DND-41 (cell line): ENCODE data around the gene TNNC1.

Source experiments
- ATAC-seq: fragments of 200-7000 bp; cut with Tn5 transposase; 3 replicates; pipeline ENCODE4 v1.9.1; 2021; ENCODE audit warnings: low read depth; ENCODE audit not compliant: insufficient read depth
- DNase-seq: peaks from one replicate; pipeline ENCODE4 v3.0.0-alpha.2; 2020
- H2AFZ ChIP-seq: 2 replicates; pipeline ENCODE4 v1.6.0; 2012; ENCODE audit warnings: low read depth, low read length
- H3K27ac ChIP-seq: 2 replicates; pipeline ENCODE4 v1.5.1; 2012; ENCODE audit warnings: low read length, inconsistent platforms
- H3K27me3 ChIP-seq: fragments of 200-600 bp; sonication (generic); 2 replicates; pipeline ENCODE4 v1.6.0; 2012; ENCODE audit warnings: low read length, mild to moderate bottlenecking, inconsistent platforms; ENCODE audit not compliant: insufficient read depth, poor library complexity
- H3K36me3 ChIP-seq: 2 replicates; pipeline ENCODE4 v1.5.1; 2012; ENCODE audit warnings: low read length, inconsistent platforms; ENCODE audit not compliant: insufficient read depth
- H3K4me1 ChIP-seq: 2 replicates; pipeline ENCODE4 v1.5.1; 2012; ENCODE audit warnings: mild to moderate bottlenecking, low read length; ENCODE audit not compliant: insufficient read depth
- H3K4me2 ChIP-seq: 2 replicates; pipeline ENCODE4 v1.6.0; 2012; ENCODE audit warnings: mild to moderate bottlenecking, moderate library complexity, low read length, inconsistent platforms; ENCODE audit not compliant: insufficient read depth
- H3K4me3 ChIP-seq, 2 experiments: fragments of 200-600 bp in 1 of 2; shearing (Covaris generic) in 1 of 2; 2 replicates each; pipeline ENCODE4 v1.5.1; 2012 to 2016; ENCODE audit warnings: inconsistent platforms in 2 of 2, low read length in 2 of 2, mild to moderate bottlenecking in 2 of 2, low read depth in 1 of 2, moderate library complexity in 1 of 2
- H3K79me2 ChIP-seq: 2 replicates; pipeline ENCODE4 v1.6.0; 2012; ENCODE audit warnings: low read length, inconsistent platforms; ENCODE audit not compliant: insufficient read depth
- H3K9ac ChIP-seq: 2 replicates; pipeline ENCODE4 v1.6.0; 2012; ENCODE audit warnings: low read depth, mild to moderate bottlenecking, inconsistent platforms, low read length, moderate library complexity
- H3K9me3 ChIP-seq: 2 replicates; pipeline ENCODE4 v1.5.1; 2012; ENCODE audit warnings: low read length, moderate library complexity, mild to moderate bottlenecking, inconsistent platforms; ENCODE audit not compliant: insufficient read depth, severe bottlenecking
- H4K20me1 ChIP-seq: 2 replicates; pipeline ENCODE4 v1.6.0; 2012; ENCODE audit warnings: low read length; ENCODE audit not compliant: insufficient read depth
- EZH2 ChIP-seq: IDR thresholded peaks from 3 replicates; pipeline ENCODE4 v1.6.1; 2012; ENCODE audit warnings: borderline replicate concordance, low read depth, mild to moderate bottlenecking, moderate library complexity, low read length, inconsistent platforms; ENCODE audit not compliant: severe bottlenecking
- TF ChIP-seq, protein P1 (sequence below): IDR thresholded peaks from 2 replicates; pipeline ENCODE4 v1.5.1; 2012; ENCODE audit warnings: borderline replicate concordance, low read length, moderate library complexity, mild to moderate bottlenecking; ENCODE audit not compliant: poor library complexity, severe bottlenecking; ENCODE audit errors: extremely low read depth

Gene TNNC1

DNA sequence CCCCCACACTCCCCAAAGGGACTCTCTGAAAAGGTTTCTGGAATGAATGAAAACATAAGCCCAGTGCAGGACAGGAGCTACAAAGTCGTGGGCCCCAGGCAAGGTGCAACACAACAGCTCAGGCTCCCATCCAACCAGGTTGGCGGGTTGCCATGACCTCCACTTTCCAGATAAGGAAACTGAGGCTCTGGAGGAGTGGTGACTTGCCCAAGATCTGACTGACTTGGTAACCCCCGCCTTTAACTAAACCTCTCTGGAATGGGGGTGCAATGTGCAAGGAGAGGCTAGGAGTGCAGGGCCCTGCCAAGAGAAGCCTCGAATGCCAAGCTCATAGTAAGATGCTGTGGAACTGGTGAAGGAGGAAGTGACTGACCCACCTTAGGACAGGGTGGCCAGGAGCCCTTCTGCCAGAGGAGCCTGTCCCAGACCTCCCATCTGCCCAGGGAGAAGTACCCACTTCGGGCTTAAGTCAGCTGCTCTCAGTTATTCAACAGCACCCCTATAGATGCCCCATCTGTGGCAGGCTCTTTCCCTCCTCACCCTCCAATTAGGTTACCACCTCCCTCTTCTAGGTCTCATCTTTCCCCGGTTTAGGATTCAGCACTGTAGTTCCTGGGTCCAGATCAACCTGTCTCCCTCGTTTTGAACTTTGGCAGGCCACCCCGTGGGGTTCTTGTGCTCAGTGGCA is 553 bp upstream of the TNNC1 start:
- H3K4me1 ChIP-seq: peaks cover 26% of the 10 kb centered on the region
- H3K9me3 ChIP-seq: no peaks in the 10 kb centered on the region
- 0 out of 2 replicates have a peak, but pooled peaks cover 7% of the 10 kb centered on the region for H4K20me1 ChIP-seq
- H3K27me3 ChIP-seq: no peaks in the 10 kb centered on the region
- DNase-seq: no peak
- peak overlapping the region; percentile 85 for H3K4me2 ChIP-seq
- H3K4me3 ChIP-seq: peak overlapping the region in 1 of 2 experiments; percentile 94; a peak in 2 of 4 replicates
- peaks cover 24% of the 10 kb centered on the region for H3K36me3 ChIP-seq
- peaks cover 39% of the 10 kb centered on the region for H3K79me2 ChIP-seq
- TF ChIP-seq EZH2: no peak
- peak overlapping the region; percentile 97 for H3K9ac ChIP-seq
- no peak for ATAC-seq
- H3K27ac ChIP-seq: peak overlapping the region; percentile 96
- peak overlapping the region; percentile 99 for H2AFZ ChIP-seq

DNA sequence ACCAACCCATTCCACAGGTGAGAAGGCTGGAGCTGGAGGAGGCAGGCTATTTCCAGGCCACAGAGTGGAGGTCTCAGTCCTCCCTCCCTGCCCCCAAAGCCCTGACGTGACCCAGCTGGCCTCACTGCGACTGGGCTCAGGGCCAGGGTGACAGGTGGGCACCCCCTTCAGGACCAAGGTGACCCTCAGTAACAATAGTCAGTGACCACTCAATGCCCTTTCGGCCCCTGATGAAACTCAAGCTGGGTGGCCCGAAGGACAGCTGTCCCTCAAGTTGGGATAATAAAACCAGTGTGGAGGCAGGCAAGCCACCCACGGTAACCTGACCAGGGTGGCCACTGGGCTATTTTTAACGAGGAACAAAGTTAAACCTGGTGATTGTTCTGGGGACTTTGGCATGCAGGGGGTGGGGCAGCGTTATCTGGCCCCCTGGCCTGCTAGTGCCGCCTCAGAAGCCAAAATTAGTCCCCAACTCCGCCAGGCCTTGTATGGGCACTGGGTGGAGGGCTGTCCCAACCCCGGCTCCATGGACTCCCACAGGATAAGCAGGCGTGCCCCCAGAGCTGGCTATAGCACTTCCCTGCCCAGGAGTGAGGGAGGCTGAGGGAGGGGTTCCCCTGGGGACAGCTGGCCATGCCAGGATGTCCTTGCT is 1.1 kb downstream of the TNNC1 start:
- Histone ChIP-seq H3K9me3 (no peaks in the 10 kb centered on the region), H3K36me3 (peaks cover 7% of the 10 kb centered on the region), H3K9ac (no peak overlapping the region), H3K4me2 (no peak overlapping the region), H3K27me3 (no peaks in the 10 kb centered on the region), H4K20me1 (0 out of 2 replicates have a peak, but pooled peaks cover 6% of the 10 kb centered on the region), H3K79me2 (peaks cover 23% of the 10 kb centered on the region), H3K4me3 (no peak overlapping the region), H3K4me1 (peaks cover 25% of the 10 kb centered on the region), H3K27ac (no peak overlapping the region), H2AFZ (no peak overlapping the region)
- DNase-seq (no peak), ATAC-seq (no peak)
- TF ChIP-seq, protein P1, sequence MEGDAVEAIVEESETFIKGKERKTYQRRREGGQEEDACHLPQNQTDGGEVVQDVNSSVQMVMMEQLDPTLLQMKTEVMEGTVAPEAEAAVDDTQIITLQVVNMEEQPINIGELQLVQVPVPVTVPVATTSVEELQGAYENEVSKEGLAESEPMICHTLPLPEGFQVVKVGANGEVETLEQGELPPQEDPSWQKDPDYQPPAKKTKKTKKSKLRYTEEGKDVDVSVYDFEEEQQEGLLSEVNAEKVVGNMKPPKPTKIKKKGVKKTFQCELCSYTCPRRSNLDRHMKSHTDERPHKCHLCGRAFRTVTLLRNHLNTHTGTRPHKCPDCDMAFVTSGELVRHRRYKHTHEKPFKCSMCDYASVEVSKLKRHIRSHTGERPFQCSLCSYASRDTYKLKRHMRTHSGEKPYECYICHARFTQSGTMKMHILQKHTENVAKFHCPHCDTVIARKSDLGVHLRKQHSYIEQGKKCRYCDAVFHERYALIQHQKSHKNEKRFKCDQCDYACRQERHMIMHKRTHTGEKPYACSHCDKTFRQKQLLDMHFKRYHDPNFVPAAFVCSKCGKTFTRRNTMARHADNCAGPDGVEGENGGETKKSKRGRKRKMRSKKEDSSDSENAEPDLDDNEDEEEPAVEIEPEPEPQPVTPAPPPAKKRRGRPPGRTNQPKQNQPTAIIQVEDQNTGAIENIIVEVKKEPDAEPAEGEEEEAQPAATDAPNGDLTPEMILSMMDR: no peak
- TF ChIP-seq EZH2: no peak

DNA sequence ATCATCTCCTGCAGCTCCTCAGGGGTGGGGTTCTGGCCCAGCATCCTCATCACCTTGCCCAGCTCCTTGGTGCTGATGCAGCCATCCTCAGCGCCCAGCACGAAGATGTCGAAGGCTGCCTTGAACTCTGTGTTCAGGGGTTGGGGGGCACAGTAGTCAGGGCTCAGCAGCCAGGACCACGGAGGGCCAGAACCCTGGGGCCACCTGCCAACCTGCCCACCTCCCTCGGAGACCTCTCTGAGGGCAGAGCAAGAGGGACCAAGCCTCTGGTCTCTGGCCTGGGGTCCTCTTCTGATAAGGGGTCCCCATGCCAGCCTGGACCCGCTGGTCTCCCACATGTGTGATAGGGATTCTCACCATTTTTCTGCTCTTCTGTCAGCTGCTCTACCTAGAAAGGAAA is 1.7 kb downstream of the TNNC1 start:
- peaks cover under 1% of the 10 kb centered on the region; the same call in 1 of the 2 replicates for H3K36me3 ChIP-seq
- H3K9ac ChIP-seq: no peak overlapping the region
- DNase-seq: no peak
- no peaks in the 10 kb centered on the region for H3K27me3 ChIP-seq
- no peak overlapping the region for H3K27ac ChIP-seq
- no peak overlapping the region for H2AFZ ChIP-seq
- 0 out of 2 replicates have a peak, but pooled peaks cover 3% of the 10 kb centered on the region for H4K20me1 ChIP-seq
- no peak overlapping the region for H3K4me2 ChIP-seq
- H3K4me3 ChIP-seq: no peak overlapping the region
- H3K9me3 ChIP-seq: no peaks in the 10 kb centered on the region
- H3K4me1 ChIP-seq: peaks cover 19% of the 10 kb centered on the region
- peaks cover 17% of the 10 kb centered on the region for H3K79me2 ChIP-seq
- ATAC-seq: no peak
- TF ChIP-seq, protein P1: no peak
- TF ChIP-seq EZH2: no peak

DNA sequence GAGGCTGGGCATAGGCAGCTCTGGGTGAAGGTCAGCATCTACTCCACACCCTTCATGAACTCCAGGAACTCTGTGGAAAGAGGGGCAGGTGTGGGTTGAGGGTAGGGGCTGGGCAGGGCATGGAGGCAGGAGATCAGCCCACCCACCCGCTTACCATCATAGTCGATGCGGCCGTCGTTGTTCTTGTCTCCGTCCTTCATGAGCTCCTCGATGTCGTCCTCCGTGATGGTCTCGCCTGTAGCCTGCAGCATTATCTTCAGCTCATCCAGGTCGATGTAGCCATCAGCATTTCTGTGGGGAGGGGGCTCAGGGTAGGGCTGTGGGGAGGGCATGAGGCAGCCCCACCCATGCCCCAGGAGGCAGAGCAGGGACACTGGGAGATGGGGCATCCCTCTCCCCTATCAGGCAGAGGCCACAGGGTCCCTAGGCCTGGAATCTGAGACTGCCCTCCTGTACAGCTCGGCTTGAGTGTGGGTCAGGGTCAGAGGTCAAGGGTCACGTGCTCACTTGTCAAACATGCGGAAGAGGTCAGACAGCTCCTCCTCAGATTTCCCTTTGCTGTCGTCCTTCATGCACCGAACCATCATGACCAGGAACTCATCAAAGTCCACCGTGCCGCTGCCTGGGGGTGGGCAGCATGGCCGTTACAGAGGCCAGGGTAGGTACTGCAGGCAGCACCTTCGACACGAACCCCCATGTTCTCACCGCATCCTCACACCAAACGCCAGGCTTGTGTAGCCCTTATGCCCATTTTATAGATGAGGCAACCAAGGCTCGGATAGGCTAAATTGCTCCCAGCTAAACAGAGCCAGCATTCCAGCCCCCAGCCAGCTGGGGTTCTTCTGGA is 2.4 kb downstream of the TNNC1 start:
- no peaks in the 10 kb centered on the region for H3K27me3 ChIP-seq
- no peak overlapping the region for H3K4me3 ChIP-seq
- no peak for ATAC-seq
- 0 out of 2 replicates have a peak, but pooled peaks cover 2% of the 10 kb centered on the region for H4K20me1 ChIP-seq
- no peaks in the 10 kb centered on the region for H3K36me3 ChIP-seq
- peaks cover 11% of the 10 kb centered on the region for H3K79me2 ChIP-seq
- no peak overlapping the region for H3K27ac ChIP-seq
- H3K9me3 ChIP-seq: no peaks in the 10 kb centered on the region
- H3K4me2 ChIP-seq: no peak overlapping the region
- TF ChIP-seq EZH2: no peak
- TF ChIP-seq, protein P1: peak; percentile 23
- H2AFZ ChIP-seq: no peak overlapping the region
- DNase-seq: no peak
- no peak overlapping the region for H3K9ac ChIP-seq
- H3K4me1 ChIP-seq: peaks cover 17% of the 10 kb centered on the region
